Measurements from ENCODE around the gene STXBP6.

DNA sequence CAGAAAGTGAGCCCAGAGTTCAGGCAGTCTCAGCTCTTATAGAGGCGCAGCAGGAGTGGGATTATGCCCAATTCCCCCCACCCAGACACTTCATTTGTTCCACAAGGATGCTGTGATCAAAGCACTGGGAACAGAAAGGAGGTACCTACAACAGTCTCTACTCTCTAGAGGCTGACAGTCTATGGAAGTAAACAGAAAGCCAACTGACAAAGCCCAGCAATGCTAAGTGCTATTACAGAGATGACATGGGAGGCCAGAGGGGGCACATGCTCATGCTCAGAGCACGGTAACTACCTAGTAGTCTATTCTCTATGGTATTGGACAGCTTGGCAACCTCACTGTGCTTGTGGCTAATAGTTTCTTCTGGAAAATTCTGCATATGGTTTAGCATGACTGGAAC lies 85.9 kb downstream of the STXBP6 start:
- TF ChIP-seq, protein P1, sequence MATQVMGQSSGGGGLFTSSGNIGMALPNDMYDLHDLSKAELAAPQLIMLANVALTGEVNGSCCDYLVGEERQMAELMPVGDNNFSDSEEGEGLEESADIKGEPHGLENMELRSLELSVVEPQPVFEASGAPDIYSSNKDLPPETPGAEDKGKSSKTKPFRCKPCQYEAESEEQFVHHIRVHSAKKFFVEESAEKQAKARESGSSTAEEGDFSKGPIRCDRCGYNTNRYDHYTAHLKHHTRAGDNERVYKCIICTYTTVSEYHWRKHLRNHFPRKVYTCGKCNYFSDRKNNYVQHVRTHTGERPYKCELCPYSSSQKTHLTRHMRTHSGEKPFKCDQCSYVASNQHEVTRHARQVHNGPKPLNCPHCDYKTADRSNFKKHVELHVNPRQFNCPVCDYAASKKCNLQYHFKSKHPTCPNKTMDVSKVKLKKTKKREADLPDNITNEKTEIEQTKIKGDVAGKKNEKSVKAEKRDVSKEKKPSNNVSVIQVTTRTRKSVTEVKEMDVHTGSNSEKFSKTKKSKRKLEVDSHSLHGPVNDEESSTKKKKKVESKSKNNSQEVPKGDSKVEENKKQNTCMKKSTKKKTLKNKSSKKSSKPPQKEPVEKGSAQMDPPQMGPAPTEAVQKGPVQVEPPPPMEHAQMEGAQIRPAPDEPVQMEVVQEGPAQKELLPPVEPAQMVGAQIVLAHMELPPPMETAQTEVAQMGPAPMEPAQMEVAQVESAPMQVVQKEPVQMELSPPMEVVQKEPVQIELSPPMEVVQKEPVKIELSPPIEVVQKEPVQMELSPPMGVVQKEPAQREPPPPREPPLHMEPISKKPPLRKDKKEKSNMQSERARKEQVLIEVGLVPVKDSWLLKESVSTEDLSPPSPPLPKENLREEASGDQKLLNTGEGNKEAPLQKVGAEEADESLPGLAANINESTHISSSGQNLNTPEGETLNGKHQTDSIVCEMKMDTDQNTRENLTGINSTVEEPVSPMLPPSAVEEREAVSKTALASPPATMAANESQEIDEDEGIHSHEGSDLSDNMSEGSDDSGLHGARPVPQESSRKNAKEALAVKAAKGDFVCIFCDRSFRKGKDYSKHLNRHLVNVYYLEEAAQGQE (IDR thresholded peaks at IDR 0.05; ENCODE audit: insufficient replicate concordance, low read depth): no peak
- TF ChIP-seq, protein P2, sequence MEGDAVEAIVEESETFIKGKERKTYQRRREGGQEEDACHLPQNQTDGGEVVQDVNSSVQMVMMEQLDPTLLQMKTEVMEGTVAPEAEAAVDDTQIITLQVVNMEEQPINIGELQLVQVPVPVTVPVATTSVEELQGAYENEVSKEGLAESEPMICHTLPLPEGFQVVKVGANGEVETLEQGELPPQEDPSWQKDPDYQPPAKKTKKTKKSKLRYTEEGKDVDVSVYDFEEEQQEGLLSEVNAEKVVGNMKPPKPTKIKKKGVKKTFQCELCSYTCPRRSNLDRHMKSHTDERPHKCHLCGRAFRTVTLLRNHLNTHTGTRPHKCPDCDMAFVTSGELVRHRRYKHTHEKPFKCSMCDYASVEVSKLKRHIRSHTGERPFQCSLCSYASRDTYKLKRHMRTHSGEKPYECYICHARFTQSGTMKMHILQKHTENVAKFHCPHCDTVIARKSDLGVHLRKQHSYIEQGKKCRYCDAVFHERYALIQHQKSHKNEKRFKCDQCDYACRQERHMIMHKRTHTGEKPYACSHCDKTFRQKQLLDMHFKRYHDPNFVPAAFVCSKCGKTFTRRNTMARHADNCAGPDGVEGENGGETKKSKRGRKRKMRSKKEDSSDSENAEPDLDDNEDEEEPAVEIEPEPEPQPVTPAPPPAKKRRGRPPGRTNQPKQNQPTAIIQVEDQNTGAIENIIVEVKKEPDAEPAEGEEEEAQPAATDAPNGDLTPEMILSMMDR (IDR thresholded peaks at IDR 0.05; ENCODE audit: insufficient read depth, low read length): no peak
- TF ChIP-seq POLR2AphosphoS5 (IDR thresholded peaks at IDR 0.05; ENCODE audit: low read depth) (no peak), GABPA (IDR thresholded peaks at IDR 0.05; ENCODE audit: low read depth) (no peak)
